Left ventricle myocardium inferior (tissue), 1 donor: ENCODE measurements around the gene IDE. TPM values are rescaled to one million over a fixed set of nuclear protein-coding genes. Genes with fewer than 3 reads are reported as not detected.

ENCODE experiments used
- DNase-seq: peaks from one replicate; pipeline ENCODE4 v3.0.0-alpha.2; 2020
- H3K27ac ChIP-seq: fragments of 200-600 bp; replicated peaks from 2 replicates; pipeline ENCODE4 v1.8.0; 2021
- H3K27me3 ChIP-seq: fragments of 200-600 bp; 2 replicates; pipeline ENCODE4 v1.8.0; 2021; ENCODE audit warnings: low read depth
- H3K36me3 ChIP-seq: fragments of 200-600 bp; 2 replicates; pipeline ENCODE4 v1.8.0; 2021
- H3K4me1 ChIP-seq: fragments of 200-600 bp; 2 replicates; pipeline ENCODE4 v1.8.0; 2021
- H3K4me3 ChIP-seq: fragments of 200-600 bp; 2 replicates; pipeline ENCODE4 v1.8.0; 2021; ENCODE audit warnings: mild to moderate bottlenecking, moderate library complexity
- H3K9me3 ChIP-seq: fragments of 200-600 bp; replicated peaks from 2 replicates; pipeline ENCODE4 v1.8.0; 2021
- CTCF ChIP-seq: fragments of 200-600 bp; IDR thresholded peaks from 2 replicates; pipeline ENCODE4 v1.8.0; 2021; ENCODE audit warnings: antibody characterized with exemption, mild to moderate bottlenecking, borderline replicate concordance
- intact Hi-C: fragments of 100-400 bp; cut with micrococcal nuclease; formaldehyde crosslinking; loops from one replicate; pipeline ENCODE4 v1.11.0; 2022
- total RNA-seq: library from RNA; stranded (reverse); fragmentation: NEBNext Ultra II Directional; extraction: Animal tissue kit (Norgen Biotek cat#: 25700); gene quantifications from one replicate; pipeline ENCODE4 v1.2.1, GENCODE V29; 2021
- donor health status: DM: no; HTN: yes; CAD: no; lungs with severe emphysema.

Gene IDE
- total RNA-seq, 1 donor from 2014 or later: 42.1 TPM

- H3K4me1 ChIP-seq: peaks cover 10% of the 10 kb centered on the region
- H3K4me3 ChIP-seq: peak overlapping the region; percentile 24
- no peak for DNase-seq
- H3K9me3 ChIP-seq: no peaks in the 10 kb centered on the region
- peaks cover 63% of the 10 kb centered on the region for H3K36me3 ChIP-seq
- no peak overlapping the region for H3K27ac ChIP-seq
- no peak for TF ChIP-seq CTCF
- intact Hi-C loops: no loop called here
- H3K27me3 ChIP-seq: no peaks in the 10 kb centered on the region
Observed at GRCh38 chr10:92506336-92506735, 67.6 kb downstream of the IDE start.

DNA sequence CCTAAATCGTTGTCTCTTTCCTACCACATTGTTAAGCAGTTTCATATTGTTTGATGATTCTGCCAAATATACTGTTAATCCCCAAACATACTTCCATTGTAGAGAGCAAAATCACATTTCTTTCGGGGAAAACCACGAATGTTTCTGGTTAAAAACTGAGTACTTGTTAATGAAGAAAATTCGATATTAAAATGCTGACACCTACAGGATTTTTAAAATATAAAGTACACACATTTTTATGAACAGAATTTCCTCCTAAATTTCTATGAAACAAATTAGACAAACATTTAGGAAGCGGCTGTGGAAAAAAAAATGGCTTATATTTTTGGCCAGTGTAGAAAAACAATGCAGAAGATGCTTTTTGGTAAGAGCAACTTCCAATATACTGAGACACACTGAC is 68.8 kb downstream of the IDE start:
- no peak overlapping the region for H3K4me3 ChIP-seq
- H3K4me1 ChIP-seq: peaks cover 10% of the 10 kb centered on the region
- H3K27me3 ChIP-seq: no peaks in the 10 kb centered on the region
- H3K9me3 ChIP-seq: no peaks in the 10 kb centered on the region
- H3K27ac ChIP-seq: no peak overlapping the region
- DNase-seq: no peak
- peaks cover 71% of the 10 kb centered on the region for H3K36me3 ChIP-seq
- no peak for TF ChIP-seq CTCF
- intact Hi-C loops: no loop called here

DNA sequence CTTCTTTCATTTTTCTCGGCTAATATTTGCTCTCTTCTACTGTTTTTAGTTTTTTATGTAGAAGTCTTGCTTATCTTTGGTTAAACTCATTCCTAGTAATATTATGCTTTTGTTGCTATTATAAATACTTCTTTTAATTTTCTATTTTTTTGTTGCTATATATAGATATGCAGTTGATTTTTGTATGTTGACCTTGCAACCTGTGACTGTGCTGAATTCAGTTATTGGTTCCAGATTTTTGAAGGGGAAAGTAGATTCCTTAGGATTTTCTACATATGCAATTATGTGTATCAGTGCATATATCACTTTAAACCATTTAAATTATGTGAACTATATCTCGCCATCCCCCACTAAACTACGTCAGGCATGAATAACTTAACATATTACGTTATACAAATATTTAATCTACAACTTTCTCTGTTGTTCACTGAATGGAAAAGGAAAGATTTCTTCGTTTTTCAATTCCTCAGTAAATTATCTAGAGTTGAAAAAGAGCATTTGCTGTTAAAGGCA is 71.5 kb downstream of the IDE start:
- no peak for TF ChIP-seq CTCF

GRCh38 chr10:92493362-92493761 is 80.5 kb downstream of the IDE start:
- no peaks in the 10 kb centered on the region for H3K9me3 ChIP-seq
- H3K36me3 ChIP-seq: peaks cover 57% of the 10 kb centered on the region
- H3K4me3 ChIP-seq: no peak overlapping the region
- no peaks in the 10 kb centered on the region for H3K4me1 ChIP-seq
- intact Hi-C loops: no loop called here
- DNase-seq: no peak
- H3K27ac ChIP-seq: no peak overlapping the region
- TF ChIP-seq CTCF: no peak
- no peaks in the 10 kb centered on the region for H3K27me3 ChIP-seq

More for the DNA sequence above, 71.5 kb downstream of the IDE start:
- H3K27me3 ChIP-seq: no peaks in the 10 kb centered on the region
- no peak overlapping the region for H3K4me3 ChIP-seq
- no peaks in the 10 kb centered on the region for H3K9me3 ChIP-seq
- H3K27ac ChIP-seq: no peak overlapping the region
- DNase-seq: no peak
- peaks cover 10% of the 10 kb centered on the region for H3K4me1 ChIP-seq
- intact Hi-C loops: no loop called here
- H3K36me3 ChIP-seq: peaks cover 71% of the 10 kb centered on the region

DNA sequence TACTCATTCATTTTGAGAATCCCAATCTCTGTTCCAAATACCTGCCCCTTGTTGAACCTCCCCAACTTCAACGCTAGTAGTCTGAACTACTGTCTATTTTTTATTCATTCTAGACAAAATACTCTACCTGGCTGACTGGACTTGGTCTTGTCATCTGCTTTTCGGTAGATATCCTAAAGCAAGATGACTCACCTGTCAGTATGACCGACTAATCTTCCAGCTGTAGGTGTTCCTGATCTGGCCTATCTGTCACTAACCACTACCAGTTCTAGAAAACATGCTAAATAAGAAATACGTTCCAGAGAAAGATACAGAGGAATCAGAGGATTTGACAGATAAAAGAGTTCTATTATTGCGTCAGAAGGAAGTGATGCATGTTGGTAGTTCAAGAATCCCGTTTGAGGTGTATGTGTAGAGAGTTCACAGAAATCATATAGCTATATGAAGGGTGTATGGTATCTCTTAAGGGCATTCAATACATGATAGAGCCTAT is 81.1 kb downstream of the IDE start:
- H3K27ac ChIP-seq: no peak overlapping the region
- no peak for DNase-seq
- intact Hi-C loops: no loop called here
- H3K9me3 ChIP-seq: no peaks in the 10 kb centered on the region
- TF ChIP-seq CTCF: no peak
- H3K4me3 ChIP-seq: no peak overlapping the region
- peaks cover 57% of the 10 kb centered on the region for H3K36me3 ChIP-seq
- H3K4me1 ChIP-seq: no peaks in the 10 kb centered on the region
- no peaks in the 10 kb centered on the region for H3K27me3 ChIP-seq
